GM12878 (cell line): ENCODE results near the gene COQ2. TPM values are rescaled to one million over a fixed set of nuclear protein-coding genes. Genes with fewer than 3 reads are reported as not detected.
"Not testable (repeated sequence)": the region's sequence is repeated elsewhere in the genome, so short reads cannot be mapped to it uniquely, and the experiment has no call there.

ENCODE experiments used
- ATAC-seq: fragments of 200-7000 bp; cut with Tn5 transposase; 3 replicates; pipeline ENCODE4 v1.9.1; 2020; ENCODE audit warnings: mild to moderate bottlenecking, moderate library complexity
- BruUV-seq: library from RNA; stranded (reverse); fragments of 400-500 nt; replicated peaks from 2 replicates; lab custom pipeline; 2021; lab: Mats Ljungman, UMichigan
- CTCF ChIA-PET: fragments of 300-600 bp; sonication (Branson Sonifier 250); formaldehyde crosslinking; extraction: SDS; loops from one replicate; lab custom pipeline; 2021; ENCODE audit warnings: inconsistent platforms; lab: Yijun Ruan, JAX
- POLR2A ChIA-PET: fragments of 350-600 bp; formaldehyde crosslinking; extraction: SDS; loops from one replicate; lab custom pipeline; 2021; ENCODE audit warnings: inconsistent platforms; lab: Charles Lee
- RAD21 ChIA-PET: fragments of 300-600 bp; sonication (Branson Sonifier 250); formaldehyde crosslinking; loops from one replicate; lab custom pipeline; 2023; ENCODE audit warnings: antibody characterized with exemption; ENCODE audit not compliant: unreplicated experiment; lab: Charles Lee
- SMC1A ChIA-PET: fragments of 300-600 bp; sonication (Branson Sonifier 250); formaldehyde crosslinking; loops from one replicate; lab custom pipeline; 2023; ENCODE audit not compliant: unreplicated experiment, uncharacterized antibody; lab: Charles Lee
- DNase-seq: peaks from one replicate; pipeline ENCODE4 v3.0.0-alpha.2; 2011; ENCODE audit warnings: low read depth, low spot score
- FAIRE-seq: peaks from 3 replicates; lab custom pipeline; 2011; peaks lifted over from hg19 to GRCh38; lab: Jason Lieb, UNC
- H2AFZ ChIP-seq: 2 replicates; pipeline ENCODE4 v1.6.0; 2011; ENCODE audit warnings: low read depth, low read length, control low read depth; ENCODE audit not compliant: control insufficient read depth
- H3K27ac ChIP-seq: 2 replicates; pipeline ENCODE4 v1.5.1; 2011; ENCODE audit warnings: control low read depth; ENCODE audit not compliant: control insufficient read depth, insufficient read depth
- H3K27me3 ChIP-seq, 2 experiments: replicated peaks in 1 of 2; 2 replicates each; pipeline versions ENCODE4 v1.6.0 to v1.6.1; 2011; ENCODE audit warnings: low read length in 1 of 2; ENCODE audit not compliant: control insufficient read depth in 2 of 2, insufficient read depth in 2 of 2
- H3K36me3 ChIP-seq, 2 experiments: 2 replicates each; pipeline ENCODE4 v1.5.1; 2011; ENCODE audit warnings: low read length in 1 of 2; ENCODE audit not compliant: control insufficient read depth in 2 of 2, insufficient read depth in 2 of 2
- H3K4me1 ChIP-seq: 2 replicates; pipeline ENCODE4 v1.6.1; 2011; ENCODE audit warnings: mild to moderate bottlenecking, low read length, moderate library complexity, mixed read lengths; ENCODE audit not compliant: control insufficient read depth, insufficient read depth
- H3K4me2 ChIP-seq: 2 replicates; pipeline ENCODE4 v1.6.0; 2011; ENCODE audit warnings: control low read depth; ENCODE audit not compliant: control insufficient read depth, insufficient read depth
- H3K4me3 ChIP-seq: fragments of 200-600 bp; sonication (generic); 2 replicates; pipeline ENCODE4 v1.5.1; 2016
- H3K79me2 ChIP-seq: 2 replicates; pipeline ENCODE4 v1.6.0; 2011; ENCODE audit warnings: low read length; ENCODE audit not compliant: control insufficient read depth, insufficient read depth
- H3K9ac ChIP-seq: 2 replicates; pipeline ENCODE4 v1.8.0; 2011; ENCODE audit warnings: low read length, control low read depth, mixed read lengths; ENCODE audit not compliant: control insufficient read depth, insufficient read depth
- H3K9me3 ChIP-seq: replicated peaks from 3 replicates; pipeline ENCODE4 v1.5.1; 2011; ENCODE audit warnings: mild to moderate bottlenecking, low read length; ENCODE audit not compliant: control insufficient read depth, insufficient read depth
- H4K20me1 ChIP-seq: 2 replicates; pipeline ENCODE4 v1.6.0; 2011; ENCODE audit not compliant: control insufficient read depth, insufficient read depth
- ATF7 ChIP-seq: fragments of 450-650 bp; IDR thresholded peaks from 2 replicates; pipeline ENCODE4 v1.6.1; 2016; ENCODE audit warnings: low read depth, mild to moderate bottlenecking
- DPF2 ChIP-seq: fragments of 450-650 bp; IDR thresholded peaks from 2 replicates; pipeline ENCODE4 v1.6.1; 2017; ENCODE audit warnings: mild to moderate bottlenecking
- HDAC6 ChIP-seq: fragments of 200-600 bp; sonication (generic); IDR thresholded peaks from one replicate; pipeline ENCODE4 v1.8.0; 2017; ENCODE audit warnings: antibody characterized with exemption; ENCODE audit not compliant: unreplicated experiment
- POLR2AphosphoS2 ChIP-seq: IDR thresholded peaks from 2 replicates; pipeline ENCODE4 v1.6.1; 2011; ENCODE audit warnings: low read depth, mild to moderate bottlenecking, low read length, improper control_type of control experiment, moderate library complexity
- WGBS: methylation state at CpG from one replicate; pipeline ENCODE4 v1.1.6; 2016; ENCODE audit warnings: low lambda C conversion rate; ENCODE audit not compliant: insufficient replicate concordance, insufficient coverage; ENCODE audit errors: missing lambda C conversion rate; 5-methylcytosine and 5-hydroxymethylcytosine counted together
- in situ Hi-C: fragments of 300-500 bp; cut with MboI; formaldehyde crosslinking; loops from 9 replicates; pipeline ENCODE4 v1.14.3; 2018; ENCODE audit warnings: mixed read lengths
- intact Hi-C: fragments of 100-400 bp; cut with micrococcal nuclease; formaldehyde crosslinking; loops from one replicate; pipeline ENCODE4 v1.14.2; 2022; ENCODE audit not compliant: unreplicated experiment
- polyA plus RNA-seq, 11 experiments: library from polyadenylated mRNA; depleted of rRNA in 4 of 11; unstranded in 6 of 11; stranded (reverse) in 5 of 11; fragments of >200 nt; fragmentation: Nextera tagmentation in 4 of 11; fragmentation: Illumina TruSeq in 1 of 11; extraction: Ambion mirVana in 4 of 11; extraction: Trizol in 1 of 11; gene quantifications; 1 replicate in 1 of 11; 2 replicates in 10 of 11; pipeline versions ENCODE4 v1.2.1 to v1.2.3, GENCODE V29; 2011 to 2016; ENCODE audit warnings: inconsistent platforms in 2 of 11, missing spikeins in 2 of 11, low read depth in 1 of 11
- total RNA-seq, 4 experiments: library from RNA; depleted of rRNA in 3 of 4; stranded (reverse); fragments of >200 nt in 3 of 4; fragmentation: Illumina TruSeq in 1 of 4; extraction: Trizol in 1 of 4; gene quantifications; 2 replicates each; pipeline versions ENCODE4 v1.2.1 to v1.2.3, GENCODE V29; 2013 to 2021
- TF ChIP-seq, protein P1 (sequence below): IDR thresholded peaks from 2 replicates; pipeline ENCODE4 v1.6.1; 2012; ENCODE audit warnings: low read length, inconsistent platforms

COQ2 gene
- total and polyA plus RNA-seq, 10 of the 15 experiments (the other 5 are each of a cell fraction or from before 2014, with no cell fraction given) = 5.0 to 46.7 (median 19.1) TPM

DNA sequence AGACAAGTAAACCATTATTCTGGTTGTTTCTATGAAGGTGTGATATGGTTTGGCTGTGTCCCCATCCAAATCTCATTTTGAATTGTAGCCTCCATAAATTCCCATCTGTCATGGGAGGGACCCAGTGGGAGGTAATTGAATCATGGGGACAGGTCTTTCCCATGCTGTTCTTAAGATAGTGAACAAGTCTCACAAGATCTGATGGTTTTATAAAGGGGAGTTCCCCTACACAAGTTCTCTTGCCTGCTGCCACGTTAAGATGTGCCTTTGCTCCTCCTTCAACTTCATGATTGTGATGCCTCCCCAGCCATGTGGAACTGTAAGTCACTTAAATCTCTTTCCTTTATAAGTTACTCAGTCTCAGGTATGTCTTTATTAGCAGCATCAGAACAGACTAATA is 3.8 kb upstream of the COQ2 start:
- H2AFZ ChIP-seq, H3K4me1 ChIP-seq, DNase-seq, BruUV-seq, H3K36me3 ChIP-seq, SMC1A ChIA-PET, H3K9ac ChIP-seq, H3K9me3 ChIP-seq, ATAC-seq, POLR2A ChIA-PET, H4K20me1 ChIP-seq, in situ Hi-C loops, FAIRE-seq, H3K79me2 ChIP-seq, H3K27me3 ChIP-seq, H3K27ac ChIP-seq, RAD21 ChIA-PET, H3K4me3 ChIP-seq, H3K4me2 ChIP-seq: not testable (repeated sequence)
- intact Hi-C loops = loop anchor here (10.0 kb wide), 2 partner anchors 356 to 824 kb away; no protein-coding TSS in a partner anchor
- WGBS = 0% methylated on average over 1 of the region's 1 CpG
- CTCF ChIA-PET = interaction anchor here (1.0 kb wide), 1 partner anchor 550 kb away, joined by 3 read pairs; no protein-coding TSS in a partner anchor

DNA sequence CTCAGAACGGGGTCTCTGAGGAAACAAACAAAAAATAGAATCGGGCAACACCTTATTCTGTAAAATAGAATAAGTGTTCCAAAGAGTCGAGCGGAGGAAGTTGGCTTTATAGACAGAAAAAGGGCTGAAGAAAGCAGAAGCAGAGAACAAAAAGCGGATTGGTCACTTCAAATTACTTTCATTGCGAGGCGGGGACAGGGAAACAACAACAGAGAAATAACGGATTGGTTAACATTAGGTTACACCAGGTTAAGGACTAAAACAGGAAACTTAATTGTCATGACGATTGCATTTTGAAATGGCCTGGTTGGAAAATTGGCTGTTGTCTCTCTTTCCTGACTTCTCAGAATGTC is 433 bp upstream of the COQ2 start:
- no peak for TF ChIP-seq POLR2AphosphoS2
- TF ChIP-seq DPF2 = no peak
- TF ChIP-seq ATF7 = peak; percentile 8; the same call in 1 of the 2 replicates
- no peak for TF ChIP-seq HDAC6
- TF ChIP-seq, protein P1, sequence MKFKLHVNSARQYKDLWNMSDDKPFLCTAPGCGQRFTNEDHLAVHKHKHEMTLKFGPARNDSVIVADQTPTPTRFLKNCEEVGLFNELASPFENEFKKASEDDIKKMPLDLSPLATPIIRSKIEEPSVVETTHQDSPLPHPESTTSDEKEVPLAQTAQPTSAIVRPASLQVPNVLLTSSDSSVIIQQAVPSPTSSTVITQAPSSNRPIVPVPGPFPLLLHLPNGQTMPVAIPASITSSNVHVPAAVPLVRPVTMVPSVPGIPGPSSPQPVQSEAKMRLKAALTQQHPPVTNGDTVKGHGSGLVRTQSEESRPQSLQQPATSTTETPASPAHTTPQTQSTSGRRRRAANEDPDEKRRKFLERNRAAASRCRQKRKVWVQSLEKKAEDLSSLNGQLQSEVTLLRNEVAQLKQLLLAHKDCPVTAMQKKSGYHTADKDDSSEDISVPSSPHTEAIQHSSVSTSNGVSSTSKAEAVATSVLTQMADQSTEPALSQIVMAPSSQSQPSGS = peak; percentile 62; the same call in 1 of the 2 replicates
- peak overlapping the region; percentile 69 for H3K4me3 ChIP-seq
- H3K9ac ChIP-seq = peak overlapping the region; percentile 77
- CTCF ChIA-PET = interaction anchor here (1.0 to 7.0 kb wide), 18 partner anchors 11 to 434 kb away, joined by 3 to 147 read pairs (median 5); partner anchors contain the start of genes COPS4 and THAP9
- DNase-seq = no peak
- H3K4me1 ChIP-seq = peaks cover 6% of the 10 kb centered on the region
- BruUV-seq = TSS peak; percentile 90
- no peaks in the 10 kb centered on the region for H3K36me3 ChIP-seq
- H3K27ac ChIP-seq = peak overlapping the region; percentile 63
- no peaks in the 10 kb centered on the region for H3K27me3 ChIP-seq
- SMC1A ChIA-PET = interaction anchor here (1.5 to 6.3 kb wide), 9 partner anchors 12 to 230 kb away, joined by 4 to 85 read pairs (median 33); no protein-coding TSS in a partner anchor
- under 1% methylated on average over 9 of the region's 9 CpGs for WGBS
- no peak for FAIRE-seq
- in situ Hi-C loops (no loop called here), intact Hi-C loops (loop anchor here (10.0 kb wide), 2 partner anchors 360 to 820 kb away; no protein-coding TSS in a partner anchor)
- no peaks in the 10 kb centered on the region; the same call in 2 of the 3 replicates for H3K9me3 ChIP-seq
- RAD21 ChIA-PET = interaction anchor here (0.6 to 5.9 kb wide), 17 partner anchors 9 to 385 kb away, joined by 3 to 52 read pairs (median 7); partner anchors contain the start of genes COPS4, HELQ, MRPS18C and THAP9
- ATAC-seq = 0 out of 3 replicates have a peak, but pooled peaks have one; percentile 4
- no peaks in the 10 kb centered on the region for H4K20me1 ChIP-seq
- peak overlapping the region; percentile 91 for H2AFZ ChIP-seq
- H3K4me2 ChIP-seq = peak overlapping the region; percentile 38
- POLR2A ChIA-PET = interaction anchor here (0.5 to 1.4 kb wide), 3 partner anchors 9 to 172 kb away, joined by 3 to 5 read pairs (median 3); no protein-coding TSS in a partner anchor
- H3K79me2 ChIP-seq = peaks cover 29% of the 10 kb centered on the region
